Right lobe of liver (tissue), 6 donors: Measurements from ENCODE around the gene PLXNB2. TPM values are rescaled to one million over a fixed set of nuclear protein-coding genes. Genes with fewer than 3 reads are reported as not detected.

Experiments used
- ATAC-seq, 4 donors: fragments of 200-7000 bp; cut with Tn5 transposase; one replicate each; pipeline ENCODE4 v1.9.1; 2020; ENCODE audit warnings: mild to moderate bottlenecking in 4 of 4, moderate library complexity in 4 of 4
- DNase-seq, 3 donors: peaks; one replicate each; pipeline ENCODE4 v3.0.0-alpha.2; 2020
- H3K27ac ChIP-seq, 3 donors: fragments of 200-600 bp; one replicate each; pipeline ENCODE4 v1.8.0; 2022
- H3K27me3 ChIP-seq, 2 donors: fragments of 200-600 bp; one replicate each; pipeline ENCODE4 v1.8.0; 2022
- H3K36me3 ChIP-seq, 4 donors: fragments of 200-600 bp; sonication (generic) in 1 of 4; one replicate each; pipeline versions ENCODE4 v1.5.1 to v1.8.0; 2017 to 2022; ENCODE audit warnings: control low read depth in 1 of 4
- H3K4me1 ChIP-seq, 4 donors: fragments of 200-600 bp; sonication (generic) in 1 of 4; one replicate each; pipeline versions ENCODE4 v1.5.1 to v1.8.0; 2017 to 2022; ENCODE audit warnings: control low read depth in 1 of 4
- H3K4me3 ChIP-seq, 3 donors: fragments of 200-600 bp; one replicate each; pipeline ENCODE4 v1.8.0; 2022
- H3K9me3 ChIP-seq, 4 donors: fragments of 200-600 bp; sonication (generic) in 1 of 4; one replicate each; pipeline versions ENCODE4 v1.5.1 to v1.8.0; 2017 to 2022; ENCODE audit warnings: control low read depth in 1 of 4
- CTCF ChIP-seq, 4 donors: fragments of 200-600 bp in 3 of 4; fragments of 450-650 bp in 1 of 4; IDR thresholded peaks; one replicate each; pipeline versions ENCODE4 v1.5.1 to v1.8.0; 2016 to 2022; ENCODE audit warnings: antibody characterized with exemption in 4 of 4, mild to moderate bottlenecking in 2 of 4
- POLR2A ChIP-seq: fragments of 450-650 bp; IDR thresholded peaks from one replicate; pipeline ENCODE4 v1.6.1; 2017; ENCODE audit warnings: antibody characterized with exemption, mild to moderate bottlenecking
- WGBS: methylation state at CpG from one replicate; pipeline ENCODE4 v1.1.6; 2018; ENCODE audit warnings: low coverage, low lambda C conversion rate; ENCODE audit not compliant: insufficient coverage; ENCODE audit errors: missing lambda C conversion rate; 5-methylcytosine and 5-hydroxymethylcytosine counted together
- intact Hi-C, 2 donors: fragments of 100-400 bp; cut with DNase I; formaldehyde crosslinking; loops; one replicate each; pipeline versions ENCODE4 v1.11.2 to v1.14.1; 2022
- total RNA-seq, 6 experiments: library from RNA; depleted of rRNA in 2 of 6; stranded (reverse); fragments of >200 nt in 2 of 6; fragmentation: NEBNext Ultra II Directional in 3 of 6; extraction: Animal tissue kit (Norgen Biotek cat#: 25700) in 3 of 6; gene quantifications; one replicate each; pipeline versions ENCODE4 v1.1.0 to v1.2.4, GENCODE V29; 2016 to 2023
- donor health status: DM: no; HTN: yes; CAD: no.
- donor health status: DM: no; HTN: no; CAD: no.
- donor health status: DM: no; HTN: no; CAD: no.
- donor health status: DM: no; HTN: yes; CAD: no.
- donor health status: DM: no; HTN: yes; CAD: no.

The PLXNB2 gene
- total RNA-seq, 6 experiments from 2014 or later: 154 to 181 (median 161) TPM

- H3K9me3 ChIP-seq: no peaks in the 10 kb centered on the region
- ATAC-seq (no peak), DNase-seq (no peak)
- TF ChIP-seq POLR2A: no peak
- no peak for TF ChIP-seq CTCF (IDR thresholded peaks at IDR 0.05)
- H3K27me3 ChIP-seq: no peaks in the 10 kb centered on the region
- H3K27ac ChIP-seq: peak overlapping the region in 2 of 3 donors; percentile 66 to 83
- WGBS: 0% methylated on average over 11 of the region's 27 CpGs
- peaks cover 0 to 39% (median 17%) of the 10 kb centered on the region in 4 donors for H3K4me1 ChIP-seq
- peaks cover 0 to 5% (median 0%) of the 10 kb centered on the region in 4 donors for H3K36me3 ChIP-seq
- H3K4me3 ChIP-seq: peak overlapping the region; percentile 71 to 97 (median 79)
- intact Hi-C loops: loop anchor here in 1 of 2 donors (10.0 kb wide), 1 partner anchor 241 kb away; the partner anchor contains the start of genes ADM2 and MIOX
Measured at GRCh38 chr22:50243685-50244419, 63.6 kb downstream of the PLXNB2 start.

- H3K27me3 ChIP-seq: no peaks in the 10 kb centered on the region
- peaks cover 0 to 39% (median 17%) of the 10 kb centered on the region in 4 donors for H3K4me1 ChIP-seq
- 76% methylated on average over 13 of the region's 14 CpGs for WGBS
- peak overlapping the region; percentile 10 to 97 (median 79) for H3K4me3 ChIP-seq
- intact Hi-C loops: loop anchor here in 1 of 2 donors (10.0 kb wide), 1 partner anchor 242 kb away; the partner anchor contains the start of genes ADM2 and MIOX
- DNase-seq (no peak), ATAC-seq (no peak)
- H3K9me3 ChIP-seq: no peaks in the 10 kb centered on the region
- H3K27ac ChIP-seq: no peak overlapping the region
- TF ChIP-seq POLR2A (no peak), CTCF (IDR thresholded peaks at IDR 0.05) (no peak)
- H3K36me3 ChIP-seq: peaks cover 0 to 5% (median 0%) of the 10 kb centered on the region in 4 donors
Measured at GRCh38 chr22:50242406-50242949, 65.0 kb downstream of the PLXNB2 start.

- peaks cover 0 to 29% (median 12%) of the 10 kb centered on the region in 4 donors for H3K4me1 ChIP-seq
- 63% methylated on average over 3 of the region's 9 CpGs for WGBS
- no peak for TF ChIP-seq CTCF (IDR thresholded peaks at IDR 0.05)
- no peak for TF ChIP-seq POLR2A
- no peak for DNase-seq
- no peaks in the 10 kb centered on the region for H3K27me3 ChIP-seq
- H3K4me3 ChIP-seq: no peak overlapping the region
- peaks cover 0 to 5% (median 0%) of the 10 kb centered on the region in 4 donors for H3K36me3 ChIP-seq
- no peaks in the 10 kb centered on the region for H3K9me3 ChIP-seq
- no peak overlapping the region for H3K27ac ChIP-seq
- ATAC-seq: no peak
- intact Hi-C loops: no loop called here
Measured at GRCh38 chr22:50238755-50239154, 68.7 kb downstream of the PLXNB2 start.

- TF ChIP-seq POLR2A: no peak
- TF ChIP-seq CTCF (IDR thresholded peaks at IDR 0.05): peak; percentile 22 to 40 (median 34)
- H3K27me3 ChIP-seq: no peaks in the 10 kb centered on the region
- no peak overlapping the region for H3K4me3 ChIP-seq
- peaks cover 0 to 11% (median 5%) of the 10 kb centered on the region in 4 donors for H3K4me1 ChIP-seq
- H3K9me3 ChIP-seq: no peaks in the 10 kb centered on the region
- no peak overlapping the region for H3K27ac ChIP-seq
- peak in 3 of 4 donors; percentile 8 to 48 (median 34) for ATAC-seq
- peaks cover 0 to 14% (median 3%) of the 10 kb centered on the region in 4 donors for H3K36me3 ChIP-seq
- peak in 1 of 3 donors; percentile 17 for DNase-seq
- WGBS: 14% methylated on average over 1 of the region's 11 CpGs
- intact Hi-C loops: no loop called here
Measured at GRCh38 chr22:50236731-50237409, 70.6 kb downstream of the PLXNB2 start.
